DND-41 (cell line): ENCODE results near the gene PEX5L.

Experiments
- CTCF ChIP-seq: IDR thresholded peaks from 2 replicates; pipeline ENCODE4 v1.5.1; 2012; ENCODE audit warnings: borderline replicate concordance, low read length, moderate library complexity, mild to moderate bottlenecking; ENCODE audit not compliant: poor library complexity, severe bottlenecking; ENCODE audit errors: extremely low read depth
- EZH2 ChIP-seq: IDR thresholded peaks from 3 replicates; pipeline ENCODE4 v1.6.1; 2012; ENCODE audit warnings: borderline replicate concordance, low read depth, mild to moderate bottlenecking, moderate library complexity, low read length, inconsistent platforms; ENCODE audit not compliant: severe bottlenecking

- TF ChIP-seq CTCF (no peak), EZH2 (no peak)
These were observed 36.8 kb upstream of the PEX5L start for GRCh38 chr3:180073561-180073960.
